HCT116 (cell line): ENCODE results near the gene SLC35F3. TPM values are rescaled to one million over a fixed set of nuclear protein-coding genes. Genes with fewer than 3 reads are reported as not detected.
"Not testable (repeated sequence)": the region's sequence is repeated elsewhere in the genome, so short reads cannot be mapped to it uniquely, and the experiment has no call there.

ENCODE experiments used
- ATAC-seq: fragments of 200-7000 bp; cut with Tn5 transposase; 2 replicates; pipeline ENCODE4 v1.9.1; 2020; ENCODE audit warnings: mild to moderate bottlenecking, moderate library complexity
- BruUV-seq: library from RNA; stranded (reverse); fragments of 400-500 nt; replicated peaks from 2 replicates; lab custom pipeline; 2021; lab: Mats Ljungman, UMichigan
- CTCF ChIA-PET: fragments of 300-600 bp; sonication (Branson Sonifier 250); formaldehyde crosslinking; loops from one replicate; lab custom pipeline; 2021; ENCODE audit warnings: antibody characterized with exemption; lab: Charles Lee
- POLR2A ChIA-PET: fragments of 300-600, 350-600 bp; sonication (Branson Sonifier 250); formaldehyde crosslinking; loops from one replicate; lab custom pipeline; 2021; ENCODE audit warnings: antibody characterized with exemption; lab: Charles Lee
- RAD21 ChIA-PET, 2 experiments: fragments of 300-600 bp; sonication (Branson Sonifier 250); formaldehyde crosslinking; loops; one replicate each; lab custom pipeline; 2023; ENCODE audit warnings: low total read pairs in 2 of 2; ENCODE audit not compliant: uncharacterized antibody in 2 of 2, unreplicated experiment in 2 of 2, low non-redundant PET in 1 of 2; lab: Charles Lee
- DNase-seq: peaks from one replicate; pipeline ENCODE4 v3.0.0-alpha.2; 2010; ENCODE audit warnings: low read depth, low spot score
- H2AFZ ChIP-seq: fragments of 200-600 bp; shearing (Covaris generic), sonication (generic); 2 replicates; pipeline ENCODE4 v1.6.1; 2017; ENCODE audit warnings: low read depth, mixed run types, mixed read lengths, antibody characterized with exemption, low read length; ENCODE audit not compliant: poor library complexity, severe bottlenecking
- H3K27ac ChIP-seq: 2 replicates; pipeline ENCODE4 v1.5.1; 2012; ENCODE audit warnings: low read depth, low read length
- H3K27me3 ChIP-seq: fragments of 200-600 bp; sonication (generic); 2 replicates; pipeline ENCODE4 v1.6.1; 2016; ENCODE audit warnings: mixed run types, low read length, mixed read lengths; ENCODE audit not compliant: insufficient read depth
- H3K36me3 ChIP-seq, 2 experiments: fragments of 200-500 bp in 1 of 2; fragments of 200-600 bp in 1 of 2; sonication (Bioruptor generic) in 1 of 2; sonication (generic) in 1 of 2; 2 replicates each; pipeline versions ENCODE4 v1.5.1 to v1.6.1; 2014 to 2016; ENCODE audit warnings: low read length in 2 of 2, inconsistent platforms in 1 of 2, mixed read lengths in 1 of 2, mixed run types in 1 of 2; ENCODE audit not compliant: insufficient read depth in 2 of 2, control insufficient read depth in 1 of 2
- H3K4me1 ChIP-seq, 2 experiments: fragments of 200-600 bp in 1 of 2; sonication (generic) in 1 of 2; 2 replicates each; pipeline versions ENCODE4 v1.5.1 to v1.6.1; 2012 to 2017; ENCODE audit warnings: low read length in 2 of 2, inconsistent platforms in 1 of 2, mild to moderate bottlenecking in 1 of 2, mixed read lengths in 1 of 2, mixed run types in 1 of 2, moderate library complexity in 1 of 2; ENCODE audit not compliant: insufficient read depth in 2 of 2, control insufficient read depth in 1 of 2
- H3K4me2 ChIP-seq: fragments of 200-600 bp; sonication (generic); 2 replicates; pipeline ENCODE4 v1.6.1; 2017; ENCODE audit warnings: mixed run types, low read length, mixed read lengths
- H3K4me3 ChIP-seq, 2 experiments: fragments of 200-600 bp in 1 of 2; sonication (generic) in 1 of 2; replicated peaks in 1 of 2; 2 replicates each; pipeline ENCODE4 v1.5.1; 2011 to 2016; ENCODE audit warnings: low read length in 2 of 2, control low read depth in 1 of 2, low read depth in 1 of 2, mild to moderate bottlenecking in 1 of 2, mixed read lengths in 1 of 2, mixed run types in 1 of 2
- H3K79me2 ChIP-seq: fragments of 200-600 bp; sonication (generic); 2 replicates; pipeline ENCODE4 v1.6.1; 2017; ENCODE audit warnings: mild to moderate bottlenecking, mixed run types, low read length, moderate library complexity, mixed read lengths; ENCODE audit not compliant: insufficient read depth
- H3K9ac ChIP-seq: fragments of 200-600 bp; sonication (generic); 2 replicates; pipeline ENCODE4 v1.6.1; 2016; ENCODE audit warnings: low read length, mixed read lengths
- H3K9me2 ChIP-seq: fragments of 200-600 bp; sonication (generic), shearing (Covaris generic); 2 replicates; pipeline ENCODE4 v1.6.1; 2017; ENCODE audit warnings: mixed run types, mild to moderate bottlenecking, moderate library complexity; ENCODE audit not compliant: insufficient read depth
- H3K9me3 ChIP-seq, 2 experiments: fragments of 200-500 bp in 1 of 2; fragments of 200-600 bp in 1 of 2; sonication (Bioruptor generic) in 1 of 2; sonication (generic) in 1 of 2; 2 replicates each; pipeline ENCODE4 v1.6.1; 2014 to 2017; ENCODE audit warnings: low read length in 2 of 2, mixed read lengths in 2 of 2, inconsistent platforms in 1 of 2, low read depth in 1 of 2, mild to moderate bottlenecking in 1 of 2, mixed run types in 1 of 2, moderate library complexity in 1 of 2; ENCODE audit not compliant: control insufficient read depth in 1 of 2, insufficient read depth in 1 of 2
- H4K20me1 ChIP-seq: fragments of 200-600 bp; sonication (generic), shearing (Covaris generic); 2 replicates; pipeline ENCODE4 v1.6.1; 2017; ENCODE audit warnings: mixed run types, mild to moderate bottlenecking, moderate library complexity; ENCODE audit not compliant: insufficient read depth
- SP1 ChIP-seq: IDR thresholded peaks from 2 replicates; pipeline ENCODE4 v1.6.1; 2012; ENCODE audit warnings: low read depth
- intact Hi-C: fragments of 100-400 bp; cut with micrococcal nuclease; formaldehyde crosslinking; loops from 2 replicates; pipeline ENCODE4 v1.10.0; 2022
- total RNA-seq: library from RNA; stranded (reverse); gene quantifications from one replicate; pipeline ENCODE4 v1.2.1, GENCODE V29; 2021; ENCODE audit not compliant: unreplicated experiment
- TF ChIP-seq, protein P1 (sequence below), 3 experiments: fragments of 200-600 bp in 1 of 3; sonication (generic) in 1 of 3; IDR thresholded peaks in 2 of 3; conservative IDR thresholded peaks in 1 of 3; 2 replicates each; pipeline ENCODE4 v1.5.1; 2012 to 2017; ENCODE audit warnings: low read depth in 2 of 3, low read length in 2 of 3, antibody characterized with exemption in 1 of 3, borderline replicate concordance in 1 of 3, control low read depth in 1 of 3, mild to moderate bottlenecking in 1 of 3, mixed read lengths in 1 of 3, mixed run types in 1 of 3, moderate library complexity in 1 of 3; ENCODE audit not compliant: insufficient read depth in 1 of 3

SLC35F3 gene
- total RNA-seq, 1 experiment from 2014 or later = 6.4 TPM

DNA sequence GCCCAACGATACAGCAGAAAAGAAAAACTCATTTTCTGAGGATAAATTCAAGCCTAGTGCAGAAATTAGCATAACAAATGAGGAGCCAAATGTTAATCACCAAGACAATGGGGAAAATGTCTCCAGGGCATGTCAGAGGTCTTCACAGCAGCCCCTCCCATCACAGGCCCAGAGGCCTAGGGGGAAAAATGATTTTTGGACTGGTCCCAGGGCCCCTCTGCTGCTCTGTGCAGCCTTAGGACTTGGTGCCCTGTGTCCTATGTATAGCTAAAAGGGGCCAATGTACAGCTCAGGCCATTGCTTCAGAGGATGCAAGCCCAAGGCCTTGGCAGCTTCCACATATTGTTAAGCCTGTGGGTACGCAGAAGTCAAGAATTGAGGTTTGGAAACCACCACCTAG, 13.3 kb upstream of the SLC35F3 start:
- H3K4me1 ChIP-seq, H3K79me2 ChIP-seq, H3K27me3 ChIP-seq, H3K9me2 ChIP-seq, BruUV-seq, CTCF ChIA-PET, H2AFZ ChIP-seq, H3K27ac ChIP-seq, H3K36me3 ChIP-seq, H4K20me1 ChIP-seq, H3K9me3 ChIP-seq, intact Hi-C loops, RAD21 ChIA-PET, ATAC-seq, H3K4me3 ChIP-seq, H3K9ac ChIP-seq, DNase-seq, POLR2A ChIA-PET, H3K4me2 ChIP-seq: not testable (repeated sequence)

GRCh38 chr1:233897325-233898162, 6.9 kb upstream of the SLC35F3 start:
- Histone ChIP-seq H3K9ac (no peak overlapping the region), H3K27me3 (no peaks in the 10 kb centered on the region), H3K4me3 (no peak overlapping the region), H3K9me3 (no peaks in the 10 kb centered on the region), H3K4me1 (no peaks in the 10 kb centered on the region), H3K36me3 (no peaks in the 10 kb centered on the region), H3K27ac (no peak overlapping the region), H2AFZ (no peak overlapping the region), H3K4me2 (no peak overlapping the region)
- DNase-seq (no peak), ATAC-seq (no peak)
- POLR2A ChIA-PET = no interaction called here
- CTCF ChIA-PET = no interaction called here
- intact Hi-C loops = no loop called here
- RAD21 ChIA-PET = no interaction called here
- no TSS peak for BruUV-seq
- no peak for TF ChIP-seq SP1
- TF ChIP-seq, protein P1, sequence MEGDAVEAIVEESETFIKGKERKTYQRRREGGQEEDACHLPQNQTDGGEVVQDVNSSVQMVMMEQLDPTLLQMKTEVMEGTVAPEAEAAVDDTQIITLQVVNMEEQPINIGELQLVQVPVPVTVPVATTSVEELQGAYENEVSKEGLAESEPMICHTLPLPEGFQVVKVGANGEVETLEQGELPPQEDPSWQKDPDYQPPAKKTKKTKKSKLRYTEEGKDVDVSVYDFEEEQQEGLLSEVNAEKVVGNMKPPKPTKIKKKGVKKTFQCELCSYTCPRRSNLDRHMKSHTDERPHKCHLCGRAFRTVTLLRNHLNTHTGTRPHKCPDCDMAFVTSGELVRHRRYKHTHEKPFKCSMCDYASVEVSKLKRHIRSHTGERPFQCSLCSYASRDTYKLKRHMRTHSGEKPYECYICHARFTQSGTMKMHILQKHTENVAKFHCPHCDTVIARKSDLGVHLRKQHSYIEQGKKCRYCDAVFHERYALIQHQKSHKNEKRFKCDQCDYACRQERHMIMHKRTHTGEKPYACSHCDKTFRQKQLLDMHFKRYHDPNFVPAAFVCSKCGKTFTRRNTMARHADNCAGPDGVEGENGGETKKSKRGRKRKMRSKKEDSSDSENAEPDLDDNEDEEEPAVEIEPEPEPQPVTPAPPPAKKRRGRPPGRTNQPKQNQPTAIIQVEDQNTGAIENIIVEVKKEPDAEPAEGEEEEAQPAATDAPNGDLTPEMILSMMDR (IDR thresholded peaks at IDR 0.05 in 2 of 3, conservative IDR thresholded peaks at IDR 0.05 in 1 of 3; ENCODE audit: borderline replicate concordance in 1 of 3, insufficient read depth in 1 of 3, low read depth in 2 of 3, low read length in 2 of 3) = no peak
- TF ChIP-seq, all 23 proteins: peak for 0
- Histone ChIP-seq H3K79me2 (no peaks in the 10 kb centered on the region), H4K20me1 (no peaks in the 10 kb centered on the region), H3K9me2 (no peaks in the 10 kb centered on the region)
